Hepatocyte (in vitro differentiated cells): ENCODE measurements around the gene CC2D2A.

Source experiments
- CTCF ChIP-seq: fragments of 200-600 bp; sonication (generic); IDR thresholded peaks from 2 replicates; pipeline ENCODE4 v1.5.1; 2016; ENCODE audit warnings: antibody characterized with exemption, mild to moderate bottlenecking; ENCODE audit not compliant: poor library complexity
- EZH2 ChIP-seq: fragments of 200-600 bp; sonication (generic); IDR thresholded peaks from 2 replicates; pipeline ENCODE4 v1.6.1; 2016; ENCODE audit warnings: antibody characterized with exemption, mild to moderate bottlenecking, borderline replicate concordance
- EZH2phosphoT487 ChIP-seq: fragments of 200-600 bp; sonication (generic); IDR thresholded peaks from one replicate; pipeline ENCODE4 v1.6.1; 2018; ENCODE audit warnings: antibody characterized with exemption, mild to moderate bottlenecking, low read depth, moderate library complexity; ENCODE audit not compliant: unreplicated experiment, severe bottlenecking

GRCh38 chr4:15459706-15460105, 10.0 kb upstream of the CC2D2A start:
- TF ChIP-seq EZH2 = no peak
- TF ChIP-seq CTCF = no peak
- no peak for TF ChIP-seq EZH2phosphoT487
